Hepatic stellate cell (primary cell): Measurements from ENCODE around the gene KIT.

Experiments used
- DNase-seq: peaks from one replicate; pipeline ENCODE4 v3.0.0; 2011; ENCODE audit warnings: low spot score

Gene KIT

DNA sequence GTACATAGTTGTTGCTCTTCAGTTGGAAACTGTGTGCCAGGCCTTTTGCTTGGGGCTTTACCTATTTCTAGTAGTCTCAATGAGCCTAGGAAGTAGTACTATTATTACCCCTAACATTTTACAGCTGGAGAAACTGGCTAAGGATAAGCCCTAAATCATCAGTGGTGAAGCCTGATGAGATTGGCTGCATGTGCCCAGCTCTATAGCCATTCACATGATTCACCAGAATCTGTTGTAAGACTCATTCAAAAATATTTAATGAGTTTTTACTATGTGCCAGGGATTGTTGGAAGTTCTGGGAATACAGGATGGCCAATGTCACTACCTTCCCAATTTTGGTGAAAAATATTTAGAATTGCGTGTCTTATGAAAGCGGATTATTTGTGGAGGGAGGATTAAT is 2.8 kb downstream of the KIT start:
- DNase-seq, result no peak

DNA sequence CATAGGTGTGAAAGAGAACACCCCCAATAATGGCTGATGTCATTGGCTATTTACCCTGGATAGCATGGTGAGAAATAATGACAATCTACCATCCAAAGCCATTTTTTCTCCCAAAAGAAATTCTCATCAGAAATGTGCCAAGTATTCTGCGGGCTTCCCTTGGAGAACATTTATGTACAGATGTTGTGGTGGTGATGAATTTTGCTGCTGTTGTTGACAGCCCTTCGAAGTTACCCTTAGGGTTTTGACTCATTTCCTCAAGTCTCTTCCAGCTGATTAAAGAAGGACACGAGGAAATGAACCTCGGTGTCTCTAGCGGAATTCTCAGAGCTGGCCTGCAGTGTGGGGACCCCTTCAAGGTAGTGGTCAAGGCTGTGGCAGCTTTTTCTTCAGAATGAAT is 3.4 kb downstream of the KIT start:
- peak; percentile 18 for DNase-seq

DNA sequence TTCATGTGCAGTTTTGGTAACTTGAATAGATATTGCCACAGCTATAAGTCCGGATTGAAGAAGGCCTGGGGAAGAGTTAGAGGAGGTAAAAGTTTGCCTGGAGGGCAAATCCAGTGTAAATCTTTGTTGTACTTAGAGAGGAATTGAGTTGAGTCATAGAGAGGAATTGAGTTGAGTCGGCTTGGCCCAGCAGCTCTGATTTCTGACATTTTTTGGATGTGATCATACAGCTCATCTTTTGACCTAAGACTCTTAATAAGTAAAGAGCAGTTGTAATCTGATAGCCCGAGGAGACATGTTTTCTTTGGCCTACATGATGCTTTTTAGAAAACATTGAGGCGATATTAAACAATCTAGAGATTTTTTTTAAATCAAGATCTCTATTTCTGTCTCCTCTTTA is 3.9 kb downstream of the KIT start:
- peak; percentile 83 for DNase-seq

DNA sequence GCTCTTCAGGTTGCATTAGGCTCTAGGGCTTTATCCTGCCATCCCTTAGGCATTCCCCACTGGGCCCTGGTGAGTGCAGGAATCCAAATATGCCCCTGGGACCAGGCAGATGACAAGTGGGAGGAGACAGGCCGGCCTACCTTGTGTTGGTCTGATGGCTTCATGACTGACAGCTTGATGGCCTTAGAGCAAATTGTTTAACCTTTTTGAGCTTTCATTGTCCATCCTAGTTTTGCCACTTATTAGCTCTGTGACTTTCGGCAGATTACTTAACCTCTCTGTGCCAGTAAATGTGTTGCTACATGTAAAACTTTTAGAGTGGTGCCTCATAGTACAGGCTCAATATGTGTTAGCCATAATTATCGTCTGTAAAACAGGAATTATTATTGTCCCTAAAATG is 4.4 kb downstream of the KIT start:
- DNase-seq, result peak; percentile 14

DNA sequence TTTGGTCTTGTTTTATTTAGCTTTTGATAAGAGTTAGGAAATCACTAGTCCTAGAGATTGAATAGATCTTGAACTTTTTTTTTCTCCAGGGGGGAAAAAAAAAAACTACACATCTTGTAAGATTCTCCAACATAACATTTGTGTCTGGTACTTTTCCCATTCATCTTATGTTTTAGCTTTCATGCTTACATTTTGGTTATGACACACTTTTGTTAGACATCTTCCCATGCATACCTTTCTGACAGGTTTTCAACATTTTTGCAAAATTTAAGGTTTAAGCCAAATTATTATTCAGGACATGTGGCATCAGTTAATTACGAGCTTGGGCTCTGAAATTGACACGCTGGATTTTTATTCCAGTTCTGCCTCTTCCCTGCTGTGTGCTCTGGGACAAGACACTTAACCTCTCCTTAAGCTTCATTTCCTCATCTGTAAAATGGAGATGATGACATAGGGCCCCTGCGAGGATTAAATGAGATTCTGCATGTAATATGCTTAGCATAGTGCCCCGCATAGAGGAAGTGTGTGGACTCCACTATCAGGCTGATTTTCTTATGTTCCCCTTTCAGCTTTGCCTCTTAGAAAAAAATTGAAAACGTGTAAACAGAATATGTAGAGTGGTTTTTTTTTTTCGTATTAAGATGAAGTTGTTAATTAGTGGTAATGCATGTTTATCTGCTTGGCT is 5.3 kb downstream of the KIT start:
- no peak for DNase-seq

DNA sequence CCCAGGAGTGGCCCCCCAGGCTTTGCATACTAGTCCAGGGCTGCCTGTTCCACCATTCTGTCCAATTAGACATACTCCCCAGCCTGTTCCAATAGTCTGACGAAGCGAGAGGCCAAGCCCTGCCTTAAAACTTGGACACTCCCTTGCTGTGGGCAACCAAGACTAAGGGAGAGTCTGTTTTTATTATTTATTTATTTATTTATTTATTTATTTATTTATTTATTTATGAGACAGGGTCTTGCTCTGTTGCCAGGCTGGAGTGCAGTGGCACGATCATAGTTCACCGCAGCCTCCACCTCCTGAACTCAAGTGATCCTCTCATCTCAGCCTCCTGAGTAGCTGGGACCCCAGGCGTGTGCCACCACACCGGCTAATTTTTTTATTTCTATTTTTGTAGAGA is 6.6 kb downstream of the KIT start:
- no peak for DNase-seq

DNA sequence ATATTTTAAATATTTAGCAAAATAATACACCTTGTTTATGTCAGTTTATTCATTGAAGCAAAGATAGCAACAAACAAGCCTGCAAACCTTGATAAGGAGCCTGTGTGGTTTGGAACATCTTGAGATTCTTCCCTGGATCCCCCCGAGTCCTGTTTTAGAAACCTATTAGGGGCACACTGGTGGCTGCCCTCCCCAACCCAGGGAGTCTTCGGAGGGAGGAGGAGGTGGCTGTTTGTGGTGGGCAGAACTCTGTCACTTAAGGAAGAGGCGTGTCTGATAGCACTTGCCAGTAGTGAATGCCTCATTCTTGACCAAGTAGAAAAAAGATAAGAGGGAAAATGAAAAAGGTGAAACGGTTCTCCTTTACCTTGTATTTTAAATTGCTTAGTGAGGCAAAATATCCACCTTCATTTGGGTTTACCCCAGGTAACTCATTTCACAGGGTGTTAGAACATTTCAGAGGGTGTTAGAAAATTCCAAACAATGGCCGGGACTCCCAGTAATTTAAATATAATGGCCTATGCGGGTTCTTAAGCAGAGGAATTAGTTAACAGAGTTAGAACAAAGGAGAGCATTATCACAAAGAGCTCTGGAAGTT is 10.4 kb downstream of the KIT start:
- DNase-seq, result no peak

DNA sequence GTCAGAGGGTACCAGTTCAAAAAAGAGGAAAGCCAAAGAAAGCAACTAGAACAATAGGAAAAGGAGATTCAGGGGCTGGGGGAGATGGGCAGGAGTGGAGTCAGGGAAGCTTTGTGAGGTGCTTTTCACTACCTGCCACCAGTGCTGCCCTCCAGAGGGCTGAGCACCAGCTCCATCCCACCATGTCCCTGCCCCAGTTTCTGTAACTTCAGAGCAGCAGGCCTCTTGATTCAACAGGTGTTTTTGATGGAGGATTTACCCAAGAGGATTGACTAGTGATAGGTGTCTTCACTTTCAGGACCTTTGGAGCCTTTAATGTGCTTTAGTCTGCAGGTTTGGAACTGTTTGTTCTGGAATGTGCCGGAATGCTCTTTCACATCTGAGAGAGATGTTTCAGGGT is 12.1 kb downstream of the KIT start:
- no peak for DNase-seq

DNA sequence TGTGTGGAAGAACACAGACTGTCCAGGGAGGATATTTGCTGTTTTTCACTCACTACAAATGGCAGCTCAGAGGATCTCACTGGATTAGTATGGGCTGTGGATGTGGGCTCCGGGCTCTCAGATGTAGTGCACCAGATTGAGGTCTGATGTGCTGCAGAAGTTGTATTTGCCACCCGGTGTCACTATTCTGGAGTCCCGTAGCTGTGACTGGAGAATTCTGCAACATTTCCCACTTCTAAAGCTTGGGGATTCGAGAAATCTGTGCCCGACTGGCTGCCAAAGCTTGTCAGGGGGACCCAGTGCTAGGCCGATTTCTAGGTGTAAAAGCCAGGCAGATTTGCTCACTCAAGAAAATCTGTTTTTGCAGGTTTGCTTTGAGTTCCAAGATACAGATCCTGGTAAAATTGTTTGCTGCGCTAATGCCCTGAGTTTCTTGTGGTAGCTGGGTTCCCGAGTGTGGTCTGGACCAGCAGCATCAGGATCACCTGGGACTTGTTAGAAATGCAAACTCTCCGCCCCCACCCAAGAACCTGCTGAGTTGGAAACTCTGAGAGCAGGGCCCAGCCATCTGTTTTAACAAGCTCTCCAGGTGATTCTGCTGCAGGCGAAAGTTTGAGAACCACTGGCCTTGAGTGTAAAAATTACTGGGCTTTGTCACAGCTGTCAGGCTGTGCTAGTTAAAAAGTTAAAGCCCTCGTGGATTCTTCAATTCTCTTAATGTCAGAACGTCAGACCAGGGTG is 18.1 kb downstream of the KIT start:
- DNase-seq, result no peak

DNA sequence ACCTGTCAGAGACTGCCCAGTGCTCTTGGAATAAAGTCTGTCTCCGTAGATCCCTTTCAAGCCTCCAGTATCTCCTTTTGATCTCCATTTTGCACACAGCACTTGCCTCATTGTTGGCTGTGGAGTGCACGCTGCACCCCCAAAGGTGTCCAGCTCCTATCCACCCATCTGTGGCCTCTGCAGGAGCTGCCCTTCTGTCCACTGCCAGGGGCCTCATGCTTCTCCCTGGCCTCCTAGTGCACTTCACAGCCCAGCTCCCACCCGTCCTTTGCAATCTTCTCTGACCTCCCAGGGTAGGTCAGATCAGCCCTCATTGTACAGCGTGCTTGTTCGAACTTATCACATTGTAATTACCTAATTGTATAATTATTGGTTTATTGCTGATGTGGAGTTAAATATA is 18.9 kb downstream of the KIT start:
- no peak for DNase-seq

DNA sequence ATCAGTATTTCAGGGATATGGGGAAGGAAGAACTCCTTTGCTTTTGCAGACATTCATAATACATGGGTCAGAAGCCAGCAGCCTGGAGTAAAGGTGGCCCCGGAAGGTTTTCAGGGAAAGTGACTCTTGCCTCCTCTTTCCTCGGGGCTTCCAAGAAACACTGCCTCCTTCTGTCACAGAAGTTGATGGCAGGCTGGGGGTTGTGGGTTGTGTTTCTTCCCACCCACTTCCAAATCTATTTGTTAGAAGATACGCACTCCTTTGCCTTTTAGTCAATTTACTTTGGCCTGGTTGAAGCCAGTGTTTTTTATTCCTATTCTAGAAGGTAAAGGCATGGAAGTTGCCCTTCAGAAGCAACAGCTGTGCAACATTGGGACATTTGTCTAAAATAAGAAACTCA is 19.7 kb downstream of the KIT start:
- no peak for DNase-seq

DNA sequence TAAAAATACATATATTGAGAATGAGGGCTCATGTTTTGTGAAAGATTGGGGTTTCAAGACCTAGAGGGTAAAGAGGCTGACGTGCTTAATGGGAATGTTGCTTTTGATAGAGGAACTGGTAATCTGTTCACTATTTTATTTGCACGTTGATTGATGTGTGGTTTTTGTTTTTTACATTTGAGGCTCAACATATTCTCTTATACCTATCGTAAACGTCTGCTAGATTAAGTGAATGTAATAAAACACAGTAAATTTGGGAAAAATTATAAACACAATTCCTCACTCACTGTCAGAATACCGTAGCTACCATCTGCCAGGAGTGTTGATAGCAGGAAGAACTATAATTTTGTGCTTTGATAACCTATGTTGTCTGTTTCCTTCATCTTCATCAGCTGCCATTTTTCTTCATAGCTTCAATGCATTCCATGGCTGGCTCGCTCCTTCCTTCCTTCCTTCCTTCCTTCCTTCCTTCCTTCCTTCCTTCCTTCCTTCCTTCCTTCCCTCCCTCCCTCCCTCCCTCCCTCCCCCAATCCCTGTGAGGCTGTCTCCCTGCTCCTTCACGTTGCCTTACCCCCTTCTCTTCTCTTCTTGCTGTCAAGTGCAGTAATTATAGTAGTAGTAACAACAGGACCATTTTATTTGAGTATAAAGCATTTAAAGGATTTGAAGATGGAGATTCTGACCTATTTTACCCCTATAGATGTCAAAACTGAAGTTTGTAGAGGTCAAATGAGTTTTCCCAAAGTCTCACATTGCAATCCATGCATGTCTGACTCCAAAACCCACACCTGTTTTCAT is 20.3 kb downstream of the KIT start:
- no peak for DNase-seq

DNA sequence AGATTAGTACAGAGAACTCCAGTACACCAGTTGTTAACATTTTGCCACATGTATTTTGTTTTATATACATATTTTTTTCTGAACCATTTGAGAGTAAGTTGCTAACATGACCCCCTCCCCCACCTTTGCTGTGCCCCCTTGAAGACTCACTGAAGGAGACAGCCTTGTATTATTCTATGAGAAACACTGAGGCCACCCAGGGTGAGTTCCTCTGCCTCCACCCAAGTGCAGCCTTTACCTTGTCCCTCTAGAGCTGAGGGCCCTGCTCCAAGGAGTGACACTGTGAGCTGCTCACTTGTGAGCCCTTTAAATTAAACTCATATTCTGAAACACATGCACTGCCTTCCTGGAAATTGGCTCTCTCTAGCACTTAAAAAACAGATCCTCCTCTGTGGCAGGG is 21.1 kb downstream of the KIT start:
- no peak for DNase-seq

DNA sequence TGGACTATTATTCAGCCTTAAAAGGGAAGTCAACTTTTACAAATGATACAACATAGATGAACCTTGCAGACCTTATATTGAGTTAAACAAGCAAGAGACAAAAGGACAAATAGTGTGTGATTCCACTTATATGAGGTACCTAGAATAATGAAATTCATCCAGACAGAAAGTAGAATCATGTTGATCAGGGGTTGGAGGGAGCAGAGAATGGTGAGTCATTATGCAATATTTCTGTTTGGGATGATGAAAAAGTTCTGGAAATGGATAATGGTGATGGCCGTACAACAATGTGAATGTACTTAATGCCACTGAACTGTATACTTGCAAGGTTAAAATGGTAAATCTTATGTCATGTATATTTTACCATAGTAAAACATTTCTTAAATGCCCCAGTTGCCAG is 22.1 kb downstream of the KIT start:
- DNase-seq, result no peak

DNA sequence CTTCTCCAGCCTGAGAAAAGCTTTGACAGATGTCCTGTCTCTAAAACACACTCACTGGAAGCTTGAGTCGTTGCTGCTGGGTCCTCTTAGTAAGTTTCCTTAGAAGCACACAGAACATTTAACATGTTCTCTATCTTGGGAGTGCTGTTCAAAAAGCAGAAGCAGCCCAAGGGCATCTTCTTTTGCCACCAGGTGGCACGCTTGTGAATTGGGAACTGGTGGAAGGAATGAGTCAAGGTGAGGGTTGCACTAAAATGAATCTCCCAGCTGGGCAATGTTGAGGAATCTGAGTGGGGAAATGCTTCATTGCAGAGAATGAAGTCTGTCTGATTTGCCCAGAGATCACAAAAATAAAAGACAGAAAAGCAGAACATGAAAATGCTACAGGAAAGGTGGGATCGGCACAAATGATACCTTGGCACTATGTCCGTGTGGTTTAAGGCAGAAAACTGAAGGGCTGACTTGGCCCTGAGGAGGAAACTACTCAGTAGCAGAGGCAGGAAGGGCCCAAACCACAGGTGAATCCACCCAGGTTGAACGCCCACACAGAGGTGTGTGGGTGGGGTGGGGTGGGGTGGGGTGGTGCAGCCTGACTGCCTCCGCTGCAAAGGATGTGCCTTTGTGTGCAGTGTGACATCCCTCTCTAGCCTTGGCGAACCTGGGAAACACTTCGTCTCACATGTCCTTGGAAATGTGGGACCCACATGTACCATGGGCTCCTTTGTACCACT is 26.0 kb downstream of the KIT start:
- DNase-seq, result no peak

DNA sequence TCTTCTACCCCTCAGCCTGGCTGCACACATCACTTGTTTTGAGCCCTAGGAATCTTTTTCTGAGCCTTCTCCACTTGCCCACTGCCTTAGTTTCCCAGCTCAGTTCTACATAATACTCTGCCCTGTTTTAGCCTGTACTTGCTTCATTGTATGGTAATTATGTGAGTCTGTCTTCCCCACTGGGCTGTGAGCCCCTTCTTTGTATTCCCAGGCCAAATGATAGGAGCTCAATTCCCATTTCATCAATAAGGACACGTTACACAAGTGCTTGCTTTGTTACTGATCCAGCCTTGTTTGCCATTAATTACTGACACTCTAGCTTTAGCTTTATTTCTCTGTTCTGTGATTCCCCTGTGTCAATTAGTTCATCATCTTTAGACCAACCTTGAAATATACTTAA is 28.1 kb downstream of the KIT start:
- DNase-seq, result no peak

DNA sequence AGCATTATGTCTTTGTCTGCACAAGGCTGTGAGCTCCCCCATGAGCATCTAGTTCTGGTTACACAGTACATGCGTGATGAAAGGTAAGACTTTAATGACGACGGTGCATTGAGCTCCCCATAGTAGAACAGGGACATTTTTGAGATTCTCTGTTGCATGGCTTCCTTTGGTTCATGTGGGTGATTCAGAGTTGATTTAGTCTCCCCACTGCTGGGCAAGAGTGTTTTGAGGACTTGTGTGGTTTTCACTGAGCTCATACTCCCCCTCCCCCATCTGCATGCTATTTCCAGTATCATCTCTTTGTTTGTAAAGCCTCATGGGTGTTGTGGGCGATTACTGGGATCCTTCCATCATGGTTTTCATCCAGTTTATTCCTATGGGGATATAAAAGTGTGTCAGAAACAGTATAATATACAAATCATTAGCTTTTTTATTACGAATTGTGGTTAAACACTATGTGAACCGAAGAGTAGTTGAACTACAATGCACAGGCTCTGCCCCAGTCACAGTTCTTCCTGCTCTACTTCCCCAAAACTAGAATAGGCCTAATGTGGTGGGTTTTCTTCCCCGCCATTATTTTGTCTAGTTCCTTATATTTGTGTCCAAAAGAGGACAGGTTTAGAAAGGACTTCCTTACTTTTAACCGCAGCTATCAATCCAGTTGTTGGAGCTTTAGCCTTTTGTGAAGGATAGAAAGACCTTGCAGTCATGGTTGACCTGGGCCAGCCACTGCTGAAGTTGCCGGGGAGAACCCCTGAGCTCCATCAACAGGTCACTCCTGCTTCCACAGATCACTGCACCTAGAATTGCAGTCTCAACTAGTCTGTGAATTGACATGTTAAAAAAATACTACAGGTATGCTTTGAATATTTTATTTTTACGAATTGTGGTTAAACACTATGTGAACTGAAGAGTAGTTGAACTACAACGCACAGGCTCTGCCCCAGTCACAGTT is 30.4 kb downstream of the KIT start:
- DNase-seq, result peak; percentile 26

DNA sequence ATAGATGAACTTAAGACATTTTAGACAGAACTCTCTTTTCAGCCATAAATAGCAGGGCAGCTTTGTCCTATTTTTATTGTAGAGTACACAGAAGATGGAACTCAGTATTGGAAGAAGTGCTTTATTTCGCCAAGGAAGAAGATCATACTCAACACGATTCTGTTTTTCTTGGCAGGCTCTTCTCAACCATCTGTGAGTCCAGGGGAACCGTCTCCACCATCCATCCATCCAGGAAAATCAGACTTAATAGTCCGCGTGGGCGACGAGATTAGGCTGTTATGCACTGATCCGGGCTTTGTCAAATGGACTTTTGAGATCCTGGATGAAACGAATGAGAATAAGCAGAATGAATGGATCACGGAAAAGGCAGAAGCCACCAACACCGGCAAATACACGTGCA is 37.6 kb downstream of the KIT start:
- DNase-seq, result no peak

DNA sequence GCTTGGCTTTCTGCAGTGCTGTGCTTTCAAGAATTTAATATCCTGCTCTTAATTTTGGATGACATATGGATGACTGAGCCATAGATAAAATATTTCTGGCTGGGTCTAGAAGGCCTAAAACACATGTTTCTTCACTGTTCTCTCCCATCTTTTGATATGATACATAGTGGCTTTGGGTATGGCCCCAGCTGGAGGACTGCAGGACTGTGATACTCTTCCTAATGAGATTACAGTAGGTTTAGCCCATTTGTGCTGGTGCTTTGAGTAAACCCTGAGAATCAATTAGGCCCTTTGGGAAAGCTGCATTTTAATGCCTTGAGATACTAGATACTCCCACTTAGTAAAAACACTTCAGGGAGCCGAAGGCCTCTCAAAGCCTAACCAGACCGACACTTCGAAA is 38.0 kb downstream of the KIT start:
- no peak for DNase-seq

DNA sequence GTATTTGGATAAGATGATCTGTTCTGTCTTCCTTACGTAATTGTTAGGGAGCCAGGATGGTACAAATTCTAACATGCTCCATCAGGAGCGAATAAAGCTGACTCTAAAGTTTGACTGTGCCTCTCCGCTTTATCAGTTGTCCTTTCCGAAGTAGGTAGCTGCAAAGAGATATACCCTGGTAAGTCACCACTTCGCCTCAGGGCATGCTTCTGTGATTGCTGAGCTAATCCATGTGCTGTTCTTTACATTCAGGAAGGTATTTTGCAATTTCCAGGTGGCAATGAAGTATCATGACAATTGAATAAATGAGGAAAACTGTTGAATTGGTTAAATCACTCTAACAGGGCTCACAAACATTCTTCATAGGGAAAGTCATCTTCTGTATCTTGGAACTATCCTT is 38.9 kb downstream of the KIT start:
- DNase-seq, result no peak

DNA sequence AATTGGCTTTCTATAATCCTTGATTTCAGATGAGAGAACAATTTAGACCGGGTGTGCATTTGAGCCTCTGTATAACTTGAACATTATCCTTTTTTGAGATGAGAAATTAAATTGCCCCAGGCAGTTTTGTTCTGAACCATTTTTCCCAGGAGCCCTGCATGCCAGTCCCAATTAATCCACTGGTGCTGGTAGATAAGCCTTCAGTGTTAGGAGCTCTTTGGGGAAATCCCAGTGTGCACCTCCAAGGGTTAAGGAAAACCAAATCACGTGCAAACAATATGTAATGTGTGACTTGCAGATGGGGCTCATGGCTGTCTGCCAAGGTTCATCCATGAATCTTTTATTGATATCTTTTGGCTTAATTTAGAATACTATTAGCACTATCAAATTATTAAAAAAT is 43.2 kb downstream of the KIT start:
- DNase-seq, result no peak
